GM12874 (cell line): ENCODE measurements around the gene MAN1A1.

Source experiments
- CTCF ChIP-seq: IDR thresholded peaks from 2 replicates; pipeline ENCODE4 v1.5.1; 2011; ENCODE audit warnings: low read depth, mild to moderate bottlenecking, control low read depth, low read length, moderate library complexity; ENCODE audit not compliant: insufficient read depth

The MAN1A1 gene

GRCh38 chr6:119160911-119161310 is 188.7 kb downstream of the MAN1A1 start:
- TF ChIP-seq CTCF, result no peak

- no peak for TF ChIP-seq CTCF
Measured at GRCh38 chr6:119158057-119158848, 191.3 kb downstream of the MAN1A1 start.

GRCh38 chr6:119157506-119157815 is 192.1 kb downstream of the MAN1A1 start:
- no peak for TF ChIP-seq CTCF

- TF ChIP-seq CTCF, result no peak
Measured at GRCh38 chr6:119156757-119157505, 192.6 kb downstream of the MAN1A1 start.

GRCh38 chr6:119152187-119152586 is 197.4 kb downstream of the MAN1A1 start:
- TF ChIP-seq CTCF, result no peak

- no peak for TF ChIP-seq CTCF
Measured at GRCh38 chr6:119148825-119149525, 200.6 kb downstream of the MAN1A1 start.

GRCh38 chr6:119148098-119148824 is 201.3 kb downstream of the MAN1A1 start:
- TF ChIP-seq CTCF, result peak; percentile 36; the same call in 1 of the 2 replicates
